ENCODE results near the gene EMILIN3. TPM values are rescaled to one million over a fixed set of nuclear protein-coding genes. Genes with fewer than 3 reads are reported as not detected.

The EMILIN3 gene
- total RNA-seq, 1 donor from 2014 or later, result 4.2 TPM

GRCh38 chr20:41339957-41340326 lies 26.7 kb downstream of the EMILIN3 start:
- peak; percentile 81 for DNase-seq
- intact Hi-C loops (cut with micrococcal nuclease), result loop anchor here (5.0 kb wide), 2 partner anchors 72 to 168 kb away; no protein-coding TSS in a partner anchor
- H3K27ac ChIP-seq (replicated peaks), result peak overlapping the region; percentile 91
- H3K4me1 ChIP-seq, result peaks cover 47% of the 10 kb centered on the region
- peak; percentile 99 for TF ChIP-seq CTCF (IDR thresholded peaks at IDR 0.05; ENCODE audit: borderline replicate concordance)
- H3K9me3 ChIP-seq (replicated peaks), result no peaks in the 10 kb centered on the region
- H3K27me3 ChIP-seq (ENCODE audit: low read depth), result no peaks in the 10 kb centered on the region
- peak overlapping the region; percentile 72 for H3K4me3 ChIP-seq
- H3K36me3 ChIP-seq, result no peaks in the 10 kb centered on the region

GRCh38 chr20:41336711-41337492 lies 29.7 kb downstream of the EMILIN3 start:
- H3K27ac ChIP-seq (replicated peaks), result no peak overlapping the region
- DNase-seq, result no peak
- intact Hi-C loops (cut with micrococcal nuclease), result loop anchor here (5.0 kb wide), 1 partner anchor 165 kb away; no protein-coding TSS in a partner anchor

GRCh38 chr20:41335591-41335990 lies 31.0 kb downstream of the EMILIN3 start:
- Histone ChIP-seq H3K27me3 (ENCODE audit: low read depth) (no peaks in the 10 kb centered on the region), H3K9me3 (replicated peaks) (no peaks in the 10 kb centered on the region), H3K36me3 (no peaks in the 10 kb centered on the region), H3K4me3 (no peak overlapping the region), H3K4me1 (peaks cover 29% of the 10 kb centered on the region), H3K27ac (replicated peaks) (peak overlapping the region; percentile 60)
- intact Hi-C loops (cut with micrococcal nuclease), result loop anchor here (5.0 kb wide), 1 partner anchor 163 kb away; no protein-coding TSS in a partner anchor
- DNase-seq, result no peak
- TF ChIP-seq CTCF (IDR thresholded peaks at IDR 0.05; ENCODE audit: borderline replicate concordance), result no peak

More at GRCh38 chr20:41336711-41337492, 29.7 kb downstream of the EMILIN3 start:
- Histone ChIP-seq H3K4me1 (peaks cover 42% of the 10 kb centered on the region), H3K36me3 (no peaks in the 10 kb centered on the region), H3K9me3 (replicated peaks) (no peaks in the 10 kb centered on the region), H3K4me3 (no peak overlapping the region), H3K27me3 (ENCODE audit: low read depth) (no peaks in the 10 kb centered on the region)
- no peak for TF ChIP-seq CTCF (IDR thresholded peaks at IDR 0.05; ENCODE audit: borderline replicate concordance)

- no peaks in the 10 kb centered on the region for H3K27me3 ChIP-seq (ENCODE audit: low read depth)
- TF ChIP-seq CTCF (IDR thresholded peaks at IDR 0.05; ENCODE audit: borderline replicate concordance), result no peak
- H3K4me3 ChIP-seq, result no peak overlapping the region
- H3K36me3 ChIP-seq, result no peaks in the 10 kb centered on the region
- no peak for DNase-seq
- H3K4me1 ChIP-seq, result peaks cover 27% of the 10 kb centered on the region
- H3K9me3 ChIP-seq (replicated peaks), result no peaks in the 10 kb centered on the region
- peak overlapping the region; percentile 60 for H3K27ac ChIP-seq (replicated peaks)
- intact Hi-C loops (cut with micrococcal nuclease), result loop anchor here (5.0 kb wide), 1 partner anchor 162 kb away; no protein-coding TSS in a partner anchor
These were observed 31.9 kb downstream of the EMILIN3 start for GRCh38 chr20:41334443-41335421.

- Histone ChIP-seq H3K27me3 (ENCODE audit: low read depth) (no peaks in the 10 kb centered on the region), H3K4me1 (peaks cover 30% of the 10 kb centered on the region), H3K27ac (replicated peaks) (peak overlapping the region; percentile 60), H3K36me3 (no peaks in the 10 kb centered on the region), H3K9me3 (replicated peaks) (no peaks in the 10 kb centered on the region), H3K4me3 (no peak overlapping the region)
- intact Hi-C loops (cut with micrococcal nuclease), result no loop called here
- TF ChIP-seq CTCF (IDR thresholded peaks at IDR 0.05; ENCODE audit: borderline replicate concordance), result no peak
- DNase-seq, result no peak
These were observed 32.6 kb downstream of the EMILIN3 start for GRCh38 chr20:41334036-41334435.

Data from left ventricle myocardium inferior (tissue), 1 donor.